ENCODE data around the gene SLC25A6.
"Not testable (repeated sequence)": the region's sequence is repeated elsewhere in the genome, so short reads cannot be mapped to it uniquely, and the experiment has no call there.

The SLC25A6 gene

GRCh38 chrX:1390621-1391369 is 1.1 kb downstream of the SLC25A6 start:
- DNase-seq (ENCODE audit: low read depth in 3 of 3, low spot score in 1 of 3): no peak

- no peak for DNase-seq (ENCODE audit: low read depth in 3 of 3, low spot score in 1 of 3)
Observed at GRCh38 chrX:1389993-1390285, 2.0 kb downstream of the SLC25A6 start.

GRCh38 chrX:1389181-1389992 is 2.5 kb downstream of the SLC25A6 start:
- DNase-seq (ENCODE audit: low read depth in 3 of 3, low spot score in 1 of 3): no peak

- DNase-seq (ENCODE audit: low read depth in 3 of 3, low spot score in 1 of 3): no peak
Observed at GRCh38 chrX:1388651-1389050, 3.3 kb downstream of the SLC25A6 start.

GRCh38 chrX:1387141-1387776 is 4.7 kb downstream of the SLC25A6 start:
- no peak for DNase-seq (ENCODE audit: low read depth in 3 of 3, low spot score in 1 of 3)

- DNase-seq (ENCODE audit: low read depth in 3 of 3, low spot score in 1 of 3): no peak
Observed at GRCh38 chrX:1386338-1387127, 5.4 kb downstream of the SLC25A6 start.

GRCh38 chrX:1385253-1386223 is 6.4 kb downstream of the SLC25A6 start:
- no peak for DNase-seq (ENCODE audit: low read depth in 3 of 3, low spot score in 1 of 3)

- no peak for DNase-seq (ENCODE audit: low read depth in 3 of 3, low spot score in 1 of 3)
Observed at GRCh38 chrX:1384658-1385252, 7.2 kb downstream of the SLC25A6 start.

- no peak for DNase-seq (ENCODE audit: low read depth in 3 of 3, low spot score in 1 of 3)
Observed at GRCh38 chrX:1380672-1381233, 11.2 kb downstream of the SLC25A6 start.

GRCh38 chrX:1378306-1378759 is 13.6 kb downstream of the SLC25A6 start:
- no peak for DNase-seq (ENCODE audit: low read depth in 3 of 3, low spot score in 1 of 3)

GRCh38 chrX:1368385-1368698 is 23.6 kb downstream of the SLC25A6 start:
- DNase-seq (ENCODE audit: low read depth in 3 of 3, low spot score in 1 of 3): no peak

- not testable (repeated sequence) for DNase-seq (ENCODE audit: low read depth in 3 of 3, low spot score in 1 of 3)
Observed at GRCh38 chrX:1366363-1366762, 25.6 kb downstream of the SLC25A6 start.

GRCh38 chrX:1361910-1362309 is 30.0 kb downstream of the SLC25A6 start:
- DNase-seq (ENCODE audit: low read depth in 3 of 3, low spot score in 1 of 3): no peak

GRCh38 chrX:1361275-1361674 is 30.6 kb downstream of the SLC25A6 start:
- no peak for DNase-seq (ENCODE audit: low read depth in 3 of 3, low spot score in 1 of 3)

- no peak for DNase-seq (ENCODE audit: low read depth in 3 of 3, low spot score in 1 of 3)
Observed at GRCh38 chrX:1360171-1360570, 31.7 kb downstream of the SLC25A6 start.

- DNase-seq (ENCODE audit: low read depth in 3 of 3, low spot score in 1 of 3): no peak
Observed at GRCh38 chrX:1359477-1359873, 32.4 kb downstream of the SLC25A6 start.

- DNase-seq (ENCODE audit: low read depth in 3 of 3, low spot score in 1 of 3): no peak
Observed at GRCh38 chrX:1358793-1359476, 33.0 kb downstream of the SLC25A6 start.

- DNase-seq (ENCODE audit: low read depth in 3 of 3, low spot score in 1 of 3): no peak
Observed at GRCh38 chrX:1357993-1358392, 33.9 kb downstream of the SLC25A6 start.
